ENCODE results near the gene MAP2K1.

- TF ChIP-seq, protein P1, sequence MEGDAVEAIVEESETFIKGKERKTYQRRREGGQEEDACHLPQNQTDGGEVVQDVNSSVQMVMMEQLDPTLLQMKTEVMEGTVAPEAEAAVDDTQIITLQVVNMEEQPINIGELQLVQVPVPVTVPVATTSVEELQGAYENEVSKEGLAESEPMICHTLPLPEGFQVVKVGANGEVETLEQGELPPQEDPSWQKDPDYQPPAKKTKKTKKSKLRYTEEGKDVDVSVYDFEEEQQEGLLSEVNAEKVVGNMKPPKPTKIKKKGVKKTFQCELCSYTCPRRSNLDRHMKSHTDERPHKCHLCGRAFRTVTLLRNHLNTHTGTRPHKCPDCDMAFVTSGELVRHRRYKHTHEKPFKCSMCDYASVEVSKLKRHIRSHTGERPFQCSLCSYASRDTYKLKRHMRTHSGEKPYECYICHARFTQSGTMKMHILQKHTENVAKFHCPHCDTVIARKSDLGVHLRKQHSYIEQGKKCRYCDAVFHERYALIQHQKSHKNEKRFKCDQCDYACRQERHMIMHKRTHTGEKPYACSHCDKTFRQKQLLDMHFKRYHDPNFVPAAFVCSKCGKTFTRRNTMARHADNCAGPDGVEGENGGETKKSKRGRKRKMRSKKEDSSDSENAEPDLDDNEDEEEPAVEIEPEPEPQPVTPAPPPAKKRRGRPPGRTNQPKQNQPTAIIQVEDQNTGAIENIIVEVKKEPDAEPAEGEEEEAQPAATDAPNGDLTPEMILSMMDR (IDR thresholded peaks at IDR 0.05 in 4 of 5, conservative IDR thresholded peaks at IDR 0.05 in 1 of 5): no peak
- no peak for TF ChIP-seq POLR2A (IDR thresholded peaks at IDR 0.05)
Observed at GRCh38 chr15:66505818-66506217, 119.1 kb downstream of the MAP2K1 start.

Data from gastrocnemius medialis (tissue), 4 donors.